GM21619 (cell line): ENCODE results near the gene B4GALNT2.
"Not testable (repeated sequence)": the region's sequence is repeated elsewhere in the genome, so short reads cannot be mapped to it uniquely, and the experiment has no call there.

Experiments used
- ATAC-seq: cut with Tn5 transposase; IDR thresholded peaks from one replicate; pipeline ENCODE4 v1.9.1; 2021; ENCODE audit not compliant: unreplicated experiment

B4GALNT2 gene

DNA sequence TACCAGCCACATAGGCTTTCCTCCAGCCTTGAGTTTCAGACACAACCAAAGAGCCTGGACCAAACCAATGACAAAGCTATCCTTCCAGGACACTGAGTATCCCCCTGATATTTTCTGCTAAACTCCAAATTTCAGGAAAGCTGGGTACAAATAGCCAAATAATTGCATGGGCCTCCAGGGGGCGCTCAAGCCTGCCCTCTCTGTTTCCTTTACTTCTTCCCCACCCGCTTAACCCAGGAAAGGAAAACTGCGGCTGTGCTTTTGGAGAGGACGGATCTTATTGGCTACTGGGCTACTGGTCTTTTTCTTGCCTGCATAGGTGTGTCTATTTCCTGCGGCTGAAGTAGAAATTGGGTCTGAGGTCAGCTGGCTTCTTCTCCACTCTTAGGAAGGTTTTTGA is 47.7 kb downstream of the B4GALNT2 start:
- ATAC-seq, result no peak

DNA sequence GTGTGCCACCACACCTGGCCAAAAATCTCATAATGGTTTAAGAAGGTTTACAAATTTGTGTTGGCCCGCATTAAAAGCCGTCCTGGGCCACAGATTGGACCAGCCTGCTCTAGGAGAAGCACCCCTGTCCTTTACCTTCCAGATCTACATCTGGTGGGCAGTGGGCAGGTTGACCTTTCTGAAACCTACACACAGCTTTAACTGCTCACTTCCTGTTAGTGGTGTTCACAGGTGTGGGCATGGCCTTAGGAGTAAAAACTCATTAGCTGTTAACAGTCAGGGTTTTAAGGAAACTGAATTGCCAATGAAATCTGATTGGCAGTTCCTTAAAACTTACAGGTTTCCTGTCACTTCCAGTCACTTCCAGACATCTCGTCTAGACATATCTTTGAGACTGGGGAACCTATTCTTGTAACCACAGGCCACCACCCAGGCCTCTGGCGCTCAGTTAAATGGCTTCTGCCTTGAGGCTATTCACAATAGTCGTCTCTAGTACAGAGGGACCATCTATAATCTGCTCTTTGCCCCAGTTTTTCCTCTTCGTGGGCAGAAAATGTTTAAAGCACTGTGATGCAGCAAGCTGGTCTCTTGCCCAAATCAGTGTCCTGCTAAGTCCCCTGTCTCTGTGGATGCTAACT is 48.5 kb downstream of the B4GALNT2 start:
- ATAC-seq, result no peak

DNA sequence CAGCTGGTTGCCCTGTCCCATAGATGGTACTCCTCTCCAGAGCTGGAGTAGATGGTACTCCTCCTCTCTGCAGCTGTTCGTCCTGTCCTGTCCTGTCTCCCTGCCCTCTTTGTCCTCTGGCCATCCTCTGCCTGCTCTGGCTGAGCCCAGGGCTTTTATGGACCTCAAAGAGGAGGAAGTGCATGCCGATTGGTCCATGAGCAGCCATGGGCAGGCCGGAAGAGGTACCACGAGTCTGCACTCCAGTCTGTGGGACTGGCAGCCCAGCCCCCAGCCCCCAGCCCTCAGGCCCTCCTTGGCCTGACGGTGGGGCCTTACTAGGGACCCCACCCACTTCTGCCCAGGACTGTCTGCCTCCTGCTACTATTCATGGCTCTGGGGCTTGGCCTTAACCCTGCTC is 50.8 kb downstream of the B4GALNT2 start:
- no peak for ATAC-seq

DNA sequence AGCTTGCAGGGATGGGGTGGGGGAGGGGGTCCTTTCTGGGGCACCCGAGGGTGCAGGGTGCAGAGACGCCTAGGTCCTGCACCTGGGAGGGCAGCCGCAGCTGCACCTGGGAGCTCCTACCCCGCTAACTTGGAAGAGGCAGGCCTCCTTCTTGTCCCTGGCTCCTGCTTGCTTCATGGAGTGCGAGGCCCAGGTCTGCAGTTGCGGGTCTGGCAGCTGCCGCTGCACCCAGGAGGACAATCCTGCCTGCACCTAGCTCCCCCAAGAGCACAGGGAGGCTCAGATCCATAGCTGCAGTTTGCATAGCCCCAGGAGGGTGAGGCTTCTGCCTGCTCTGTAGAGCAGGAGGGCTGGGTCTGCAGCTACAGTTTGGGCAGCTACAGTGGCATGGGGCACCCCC is 51.2 kb downstream of the B4GALNT2 start:
- ATAC-seq, result no peak

DNA sequence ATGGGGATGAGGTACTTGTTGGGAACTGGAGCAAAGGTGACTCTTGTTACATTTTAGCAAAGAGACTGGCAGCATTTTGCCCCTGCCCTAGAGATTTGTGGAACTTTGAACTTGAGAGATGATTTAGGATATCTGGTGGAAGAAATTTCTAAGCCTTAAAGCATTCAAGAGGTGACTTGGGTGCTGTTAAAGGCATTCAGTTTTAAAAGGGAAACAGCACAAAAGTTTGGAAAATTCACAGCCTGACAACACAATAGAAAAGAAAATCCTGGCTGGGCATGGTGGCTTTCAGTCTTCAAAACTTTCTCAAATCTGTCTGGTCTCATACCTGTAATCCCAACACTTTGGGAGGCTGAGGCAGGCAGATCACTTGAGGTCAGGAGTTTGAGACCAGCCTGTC is 52.0 kb downstream of the B4GALNT2 start:
- ATAC-seq, result not testable (repeated sequence)

DNA sequence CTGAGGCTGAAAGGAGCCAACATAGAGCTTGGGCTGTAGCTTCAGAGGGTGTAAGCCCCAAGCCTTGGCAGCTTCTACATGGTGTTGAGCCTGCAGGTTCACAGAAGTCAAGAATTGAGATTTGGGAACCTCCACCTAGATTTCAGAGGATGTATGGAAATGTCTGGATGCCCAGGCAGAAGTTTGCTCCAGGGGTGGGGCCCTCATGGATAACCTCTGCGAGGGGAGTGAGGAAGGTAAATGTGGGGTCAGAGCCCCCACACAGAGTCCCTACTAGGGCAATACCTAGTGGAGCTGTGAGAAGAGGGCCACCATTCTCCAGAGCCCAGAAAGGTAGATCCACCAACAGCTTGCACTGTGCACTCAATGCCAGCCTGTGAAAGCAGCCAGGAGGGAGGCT is 52.8 kb downstream of the B4GALNT2 start:
- ATAC-seq, result not testable (repeated sequence)

DNA sequence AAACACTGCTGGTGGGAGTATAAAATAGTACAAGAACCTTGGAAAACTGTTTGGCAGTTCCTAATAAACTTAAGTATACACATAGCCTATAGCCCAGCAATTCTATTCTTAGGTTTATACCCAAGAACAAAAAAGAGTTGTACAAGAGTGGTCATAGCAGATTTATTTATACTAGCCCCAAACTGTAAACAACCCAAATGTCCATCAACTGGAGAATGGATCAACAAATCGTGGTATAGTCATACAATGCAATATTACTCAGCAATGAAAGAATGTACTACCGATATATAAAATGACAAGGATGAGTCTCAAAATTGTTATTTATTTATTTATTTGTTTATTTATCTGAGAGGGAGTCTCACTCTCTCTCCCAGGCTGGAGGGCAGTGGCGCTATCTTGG is 54.7 kb downstream of the B4GALNT2 start:
- ATAC-seq, result no peak

DNA sequence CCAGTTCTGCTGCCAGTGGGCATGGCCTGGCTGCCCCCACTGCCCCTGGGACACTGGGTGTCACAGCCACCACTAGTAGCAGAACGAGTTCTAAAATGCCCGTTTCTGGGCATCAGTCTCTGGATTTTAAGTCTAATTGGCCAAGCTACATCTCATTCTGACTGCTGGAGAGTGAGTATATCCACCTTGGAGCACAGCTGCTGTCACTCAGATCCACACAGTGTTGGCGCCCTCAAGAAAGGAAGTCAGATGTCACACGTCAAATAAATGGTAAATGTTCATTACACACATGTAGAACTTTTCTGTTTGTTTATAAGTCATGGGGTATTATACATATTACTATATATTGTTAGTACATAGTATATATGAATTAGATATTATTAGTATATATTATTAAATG is 58.4 kb downstream of the B4GALNT2 start:
- ATAC-seq, result no peak

DNA sequence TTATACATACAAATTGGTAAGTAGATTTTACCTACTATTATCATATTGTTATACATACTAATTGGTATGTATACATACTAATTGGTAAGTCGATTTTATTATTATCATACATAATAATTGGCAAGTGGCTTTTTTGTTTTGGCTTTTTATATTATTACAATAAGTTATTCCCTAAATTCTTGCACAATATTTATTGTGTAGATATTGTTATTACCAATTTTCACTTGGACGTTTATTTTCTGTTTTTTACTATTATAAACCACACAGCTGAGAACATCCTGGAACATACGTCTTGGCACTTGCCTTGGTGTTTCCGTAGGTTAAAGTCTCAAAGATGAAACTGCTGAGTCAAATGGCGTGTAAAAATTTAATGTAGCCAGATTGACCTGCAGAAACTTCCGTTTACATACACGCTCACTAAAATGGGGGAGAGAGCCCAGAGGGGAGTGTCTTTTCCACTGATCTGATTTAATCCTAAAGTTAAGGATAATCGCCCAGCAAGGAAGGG is 58.9 kb downstream of the B4GALNT2 start:
- ATAC-seq, result peak; percentile 6

DNA sequence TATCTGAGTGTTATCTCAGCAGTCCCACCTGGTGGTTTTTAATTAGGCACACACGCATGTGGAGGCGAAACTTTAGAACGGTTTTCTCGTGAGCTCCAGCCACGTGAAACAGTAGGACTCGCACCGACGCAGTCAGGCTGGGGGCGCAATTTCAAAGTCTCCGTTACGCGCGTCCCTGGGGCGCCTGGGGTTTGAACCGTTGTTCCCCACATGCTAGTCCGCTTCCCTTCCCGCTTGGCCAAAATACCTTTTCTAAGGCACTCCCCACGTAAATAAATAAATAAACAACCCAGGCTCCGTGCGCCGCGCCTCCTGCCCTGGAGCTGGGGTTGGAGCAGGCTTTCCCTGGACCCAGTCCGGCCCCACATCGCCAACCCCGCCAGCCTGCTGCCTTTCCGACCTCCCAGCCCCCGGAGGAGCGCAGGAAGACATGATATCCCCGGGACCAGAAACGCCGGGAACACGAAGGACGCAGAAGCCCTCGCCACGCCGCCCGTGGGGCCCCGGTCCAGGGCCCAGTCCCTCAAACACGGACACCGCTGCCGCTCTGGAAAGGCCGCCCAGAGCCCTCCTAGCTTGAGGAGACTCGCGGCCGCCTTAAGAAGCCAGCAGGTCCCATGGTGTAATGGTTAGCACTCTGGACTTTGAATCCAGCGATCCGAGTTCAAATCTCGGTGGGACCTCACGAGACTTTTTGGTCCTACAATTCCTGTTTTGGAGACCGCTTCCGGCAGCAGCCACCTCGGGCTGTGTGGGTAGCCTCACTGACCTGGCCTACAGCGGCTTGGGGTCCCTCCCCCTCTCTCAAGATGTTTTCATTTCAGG is 59.6 kb downstream of the B4GALNT2 start:
- peak; percentile 51 for ATAC-seq

DNA sequence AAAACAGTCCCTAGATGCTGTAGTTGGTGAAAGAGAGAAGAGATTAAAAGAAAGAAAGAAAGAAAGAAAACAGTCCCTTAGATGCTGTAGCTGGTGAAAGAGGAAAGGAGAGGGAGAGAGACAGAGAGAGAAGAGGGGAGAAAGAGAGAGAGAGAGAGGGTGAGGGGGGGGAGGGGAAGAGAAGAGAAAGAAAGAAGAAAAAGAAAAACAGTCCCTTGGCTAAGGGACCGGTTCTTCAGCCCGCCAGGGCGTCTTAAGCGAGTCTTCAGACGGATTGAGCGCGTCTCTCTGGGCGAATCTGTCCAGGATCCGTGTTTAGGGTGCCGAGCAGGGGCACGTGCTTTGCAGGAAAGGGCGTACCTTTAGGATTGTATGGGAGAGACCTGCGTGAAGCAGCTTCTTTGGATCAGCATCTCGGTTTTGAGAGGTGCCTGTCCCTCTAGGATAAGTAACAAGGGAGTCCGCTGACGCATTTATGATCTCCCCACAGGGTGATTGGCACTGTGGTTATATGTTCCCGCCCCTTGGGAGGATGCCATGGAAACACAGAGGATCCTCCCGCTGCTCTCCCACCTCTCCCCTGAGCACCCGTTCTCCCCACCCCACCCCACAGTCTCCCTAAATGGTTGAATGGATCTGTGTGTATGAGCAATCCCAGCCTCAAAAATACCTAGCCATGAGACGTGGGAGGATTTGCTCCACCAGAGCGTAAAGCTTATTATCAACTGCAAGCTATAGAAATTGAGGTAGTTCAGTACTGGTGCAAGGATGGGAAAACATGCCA is 61.1 kb downstream of the B4GALNT2 start:
- ATAC-seq, result no peak

DNA sequence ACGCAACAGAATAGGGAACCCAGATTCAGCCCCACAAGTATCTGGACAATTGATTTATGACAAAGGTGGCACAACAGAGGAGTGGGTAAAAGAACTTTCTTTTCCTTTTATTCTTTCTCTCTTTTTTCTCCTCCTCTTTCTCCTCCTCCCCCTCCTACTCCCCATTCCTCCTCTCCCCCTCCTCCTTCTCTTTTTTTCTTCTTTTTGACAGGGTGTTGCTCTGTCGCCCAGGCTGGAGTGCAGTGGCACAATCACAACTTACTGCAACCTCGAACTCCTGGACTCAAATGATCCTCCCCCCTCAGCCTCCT is 61.7 kb downstream of the B4GALNT2 start:
- ATAC-seq, result no peak

DNA sequence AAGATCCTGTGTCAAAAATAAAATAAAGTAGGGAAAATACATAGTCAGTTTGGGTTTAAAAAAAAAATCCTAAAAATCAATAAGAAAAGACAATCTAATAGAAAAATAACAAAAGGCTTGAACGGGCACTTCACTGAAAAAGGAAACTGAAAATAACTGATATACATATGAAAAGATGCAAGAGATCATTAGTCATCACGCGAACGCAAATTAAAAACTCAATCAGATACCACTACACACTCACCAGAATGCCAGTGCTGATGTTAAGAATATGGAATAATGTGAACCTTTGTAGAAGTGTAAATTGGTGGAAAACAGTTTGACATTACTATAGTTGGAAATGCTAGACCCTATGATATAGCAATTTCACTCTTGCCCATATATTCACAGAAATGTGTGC is 63.2 kb downstream of the B4GALNT2 start:
- no peak for ATAC-seq

DNA sequence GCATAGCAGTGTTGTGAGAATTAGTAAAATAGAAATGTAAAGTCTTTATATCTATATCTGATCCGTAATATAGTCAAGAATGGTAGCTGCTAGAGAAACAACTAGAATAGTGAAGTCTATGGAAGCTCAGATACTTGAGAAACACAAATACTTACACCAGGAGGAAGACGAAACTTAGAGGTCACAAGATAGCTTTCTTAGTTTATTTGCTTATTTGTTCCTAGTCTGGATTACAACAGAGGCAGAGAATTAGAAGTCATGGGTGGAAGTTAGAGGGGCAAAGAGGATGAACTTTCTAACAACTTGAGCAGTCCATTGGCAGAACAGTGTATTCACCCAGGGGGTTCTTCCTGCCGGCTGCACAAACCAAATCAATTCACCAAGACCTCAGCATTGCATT is 64.0 kb downstream of the B4GALNT2 start:
- ATAC-seq, result no peak

DNA sequence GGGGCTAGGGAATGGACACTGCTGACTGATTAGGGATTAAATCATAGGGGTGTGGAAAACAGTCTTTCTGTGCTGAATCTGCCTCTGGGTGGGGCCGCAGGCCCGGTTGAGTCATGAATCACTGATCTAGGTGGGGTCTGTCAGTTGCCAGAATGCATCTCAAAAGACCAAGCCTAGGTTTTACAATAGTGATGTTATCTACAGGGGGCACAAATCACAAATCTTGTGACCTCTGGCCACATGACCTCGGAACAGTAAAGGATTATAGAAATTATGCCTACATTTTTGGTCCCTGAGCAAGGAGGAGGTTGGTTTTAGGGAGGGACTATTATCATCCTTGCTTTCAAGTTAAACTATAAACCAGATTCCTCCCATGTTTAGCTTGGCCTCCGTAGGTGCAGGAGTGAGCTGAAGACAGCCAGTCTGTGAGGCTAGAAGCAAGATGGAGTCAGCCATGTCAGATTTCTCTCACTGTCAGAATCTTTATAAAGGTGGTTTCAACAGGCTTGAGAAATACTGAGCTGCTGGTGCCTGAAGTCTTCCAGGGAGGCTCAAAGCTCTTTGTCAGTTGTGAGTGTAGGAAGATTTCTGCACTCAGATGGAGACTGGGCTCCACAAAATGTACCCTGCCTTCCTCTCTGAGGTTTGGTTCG is 64.9 kb downstream of the B4GALNT2 start:
- no peak for ATAC-seq

DNA sequence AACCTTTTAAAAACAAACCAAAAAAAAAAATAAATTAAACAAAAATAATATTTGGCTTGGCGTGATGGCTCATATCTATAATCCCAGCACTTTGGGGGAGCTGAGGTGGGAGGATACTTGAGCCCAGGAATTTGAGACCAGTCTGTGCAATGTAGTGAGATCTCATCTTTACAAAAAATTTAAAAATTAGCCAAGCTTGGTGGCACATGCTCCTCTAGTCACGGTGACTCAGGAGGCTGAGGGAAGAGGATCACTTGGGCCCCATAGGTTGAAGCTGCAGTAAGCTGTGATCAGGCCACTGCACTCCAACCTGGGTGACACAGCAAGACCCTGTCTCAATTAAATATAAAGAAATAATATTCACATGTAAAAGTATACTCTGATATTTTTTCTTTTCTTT is 65.6 kb downstream of the B4GALNT2 start:
- ATAC-seq, result no peak

DNA sequence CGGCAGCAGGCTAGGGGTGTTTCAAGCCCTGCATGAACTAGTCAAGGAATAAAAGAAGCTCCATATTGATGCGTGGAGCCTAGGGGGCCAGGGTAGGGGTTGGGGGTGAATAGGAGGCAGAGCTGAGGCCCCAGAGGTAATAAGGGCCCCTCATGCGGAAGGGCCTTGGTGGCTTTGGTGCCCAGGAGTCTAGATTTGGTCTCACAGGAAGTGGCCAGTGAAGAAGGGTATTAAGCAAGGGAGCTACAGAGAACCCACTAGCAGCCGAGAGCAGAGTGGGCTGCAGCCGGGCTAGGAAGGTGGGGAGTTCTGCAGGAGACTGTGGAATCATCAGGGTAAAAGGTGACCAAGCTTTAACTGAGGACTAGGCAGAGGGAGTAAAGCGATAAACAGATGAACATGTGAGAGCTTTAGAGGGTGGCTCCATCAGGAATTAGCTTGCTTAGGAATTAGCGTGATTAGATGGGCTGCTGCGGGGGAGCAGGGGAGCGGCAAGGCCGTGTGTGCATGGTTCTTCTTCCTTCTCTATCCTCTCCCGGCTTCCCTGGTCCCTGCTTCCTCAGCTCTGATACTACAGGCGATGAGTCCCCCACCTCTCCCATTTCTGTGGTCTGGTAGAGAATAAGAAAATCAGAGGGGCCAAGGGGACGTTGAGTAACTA is 68.0 kb downstream of the B4GALNT2 start:
- ATAC-seq, result no peak

DNA sequence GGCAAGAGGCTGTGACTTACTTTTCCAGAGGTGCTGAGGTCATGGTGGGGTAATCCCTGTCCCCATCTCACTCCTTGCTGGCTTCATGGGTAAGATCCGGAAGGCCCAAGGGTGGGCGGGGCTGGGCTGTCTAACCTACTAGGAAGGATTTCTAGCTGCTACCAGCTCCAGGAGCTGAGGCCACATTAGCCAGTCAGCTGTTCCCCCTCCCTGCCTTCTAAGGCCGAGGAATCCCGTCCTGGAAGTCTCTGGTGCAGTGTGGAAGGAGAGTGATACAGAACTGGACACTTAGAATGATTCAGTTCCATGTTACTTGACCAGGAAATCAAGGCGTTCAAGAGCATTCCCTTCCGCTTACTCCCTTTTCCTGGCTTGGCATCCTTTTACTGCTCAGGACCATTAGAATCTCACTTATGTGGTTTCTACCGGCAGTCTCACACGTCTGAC is 68.9 kb downstream of the B4GALNT2 start:
- no peak for ATAC-seq

DNA sequence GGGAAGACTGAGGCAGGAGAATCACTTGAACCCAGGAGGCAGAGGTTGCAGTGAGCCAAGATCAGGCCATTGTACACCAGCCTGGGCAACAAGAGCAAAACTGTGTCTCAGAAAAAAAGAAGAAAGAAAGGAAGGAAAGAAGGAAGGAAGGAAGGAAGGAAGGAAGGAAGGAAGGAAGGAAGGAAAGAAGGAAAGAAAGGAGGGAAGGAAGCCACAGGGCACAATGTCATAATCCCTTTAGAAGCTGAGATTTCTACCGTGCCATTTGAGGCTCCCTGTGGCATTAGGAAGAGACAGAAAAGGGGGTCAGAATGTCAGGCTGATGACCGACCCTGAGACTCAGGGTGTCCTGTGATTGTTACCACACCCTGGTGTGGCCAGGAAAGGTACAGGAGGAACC is 71.2 kb downstream of the B4GALNT2 start:
- no peak for ATAC-seq

DNA sequence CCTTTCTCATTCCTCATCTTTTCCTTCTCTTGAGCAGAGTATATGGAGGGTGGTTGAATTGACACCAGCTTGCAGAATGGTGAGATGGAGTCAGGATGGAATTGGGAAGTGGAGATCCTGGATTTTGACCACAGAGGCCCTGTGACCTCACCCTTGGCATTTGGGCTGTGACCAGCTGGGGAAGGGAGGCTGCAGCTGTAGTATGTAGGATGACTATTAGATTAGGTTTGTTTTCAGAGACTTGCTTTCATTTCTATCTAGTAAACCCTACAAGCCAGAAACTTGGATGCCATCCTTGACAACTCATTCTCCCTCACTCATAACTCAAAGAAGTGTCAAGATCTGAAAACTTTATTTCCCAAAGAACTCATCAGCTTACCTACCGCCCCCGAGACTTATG is 71.9 kb downstream of the B4GALNT2 start:
- no peak for ATAC-seq

DNA sequence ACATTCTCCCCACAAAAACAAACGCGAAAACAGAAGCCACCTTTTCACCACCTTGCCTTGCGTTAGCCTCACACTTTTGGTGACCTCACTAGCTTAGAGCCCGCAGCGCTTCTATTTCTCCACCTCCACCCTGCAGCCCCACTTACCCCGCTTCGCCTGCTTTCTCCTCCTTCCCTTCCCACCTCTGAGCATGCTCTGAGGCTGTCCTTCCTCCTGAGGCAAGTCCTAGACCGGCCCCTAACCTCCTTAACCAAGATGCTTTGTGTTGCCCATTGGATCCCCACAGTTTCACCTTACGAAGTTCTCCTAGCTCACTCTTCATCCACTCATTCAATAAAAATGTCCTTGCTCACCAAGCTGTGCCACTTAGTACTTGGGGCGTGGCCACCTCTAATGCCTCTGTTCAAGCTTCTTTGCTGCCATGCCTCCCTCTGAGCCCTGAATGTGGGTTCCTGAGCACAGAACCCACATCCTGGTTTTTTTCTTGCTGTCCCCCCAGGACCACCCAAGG is 76.5 kb downstream of the B4GALNT2 start:
- ATAC-seq, result no peak
